Parathyroid adenoma (tissue), 2 donors: Measurements from ENCODE around the gene WDR46.

ENCODE experiments used
- H2AFZ ChIP-seq: fragments of 300-600 bp; sonication (generic); one replicate; pipeline ENCODE4 v1.7.0; 2017; ENCODE audit warnings: antibody characterized with exemption, mild to moderate bottlenecking
- H3K27ac ChIP-seq: fragments of 300-600 bp; sonication (generic); one replicate; pipeline ENCODE4 v1.7.0; 2017
- H3K27me3 ChIP-seq: fragments of 300-600 bp; sonication (generic); one replicate; pipeline ENCODE4 v1.7.0; 2017; ENCODE audit warnings: low read length; ENCODE audit not compliant: control insufficient read depth, insufficient read depth
- H3K36me3 ChIP-seq: fragments of 300-600 bp; sonication (generic); one replicate; pipeline ENCODE4 v1.7.0; 2017; ENCODE audit warnings: low read length; ENCODE audit not compliant: control insufficient read depth, insufficient read depth
- H3K4me1 ChIP-seq: fragments of 300-600 bp; sonication (generic); one replicate; pipeline ENCODE4 v1.7.0; 2017; ENCODE audit warnings: control low read depth
- H3K4me2 ChIP-seq: fragments of 300-600 bp; sonication (generic); one replicate; pipeline ENCODE4 v1.7.0; 2017; ENCODE audit warnings: low read length
- H3K4me3 ChIP-seq: fragments of 300-600 bp; sonication (generic); one replicate; pipeline ENCODE4 v1.7.0; 2017; ENCODE audit warnings: low read depth, low read length
- H3K79me2 ChIP-seq: fragments of 300-600 bp; sonication (generic); one replicate; pipeline ENCODE4 v1.7.0; 2017; ENCODE audit warnings: control low read depth
- H3K9ac ChIP-seq: fragments of 300-600 bp; sonication (generic); one replicate; pipeline ENCODE4 v1.7.0; 2017; ENCODE audit warnings: mild to moderate bottlenecking
- H3K9me3 ChIP-seq: fragments of 300-600 bp; sonication (generic); one replicate; pipeline ENCODE4 v1.7.0; 2017; ENCODE audit warnings: low read length; ENCODE audit not compliant: control insufficient read depth
- TF ChIP-seq, protein P1 (sequence below): fragments of 300-600 bp; sonication (generic); IDR thresholded peaks from one replicate; pipeline ENCODE4 v1.7.0; 2017; ENCODE audit warnings: antibody characterized with exemption, mild to moderate bottlenecking
- donor health status: primary hyperparathyroidism.

Gene WDR46

DNA sequence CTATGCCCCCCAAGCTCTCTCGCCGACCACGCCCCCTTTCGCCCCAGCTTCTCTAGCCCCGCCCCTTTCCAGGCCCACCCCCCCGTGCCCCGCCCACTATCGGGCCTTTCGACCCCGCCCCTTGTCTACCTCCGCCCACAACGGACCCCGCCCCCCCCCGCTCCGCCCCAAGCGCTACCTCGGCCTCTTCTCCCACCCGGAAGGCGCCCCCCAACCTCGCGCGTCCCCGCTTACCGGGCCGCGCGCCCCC, 28.3 kb upstream of the WDR46 start:
- H3K27me3 ChIP-seq = no peaks in the 10 kb centered on the region
- H3K4me1 ChIP-seq = peaks cover 51% of the 10 kb centered on the region
- no peaks in the 10 kb centered on the region for H3K9me3 ChIP-seq
- peak overlapping the region; percentile 54 for H3K4me2 ChIP-seq
- TF ChIP-seq, protein P1, sequence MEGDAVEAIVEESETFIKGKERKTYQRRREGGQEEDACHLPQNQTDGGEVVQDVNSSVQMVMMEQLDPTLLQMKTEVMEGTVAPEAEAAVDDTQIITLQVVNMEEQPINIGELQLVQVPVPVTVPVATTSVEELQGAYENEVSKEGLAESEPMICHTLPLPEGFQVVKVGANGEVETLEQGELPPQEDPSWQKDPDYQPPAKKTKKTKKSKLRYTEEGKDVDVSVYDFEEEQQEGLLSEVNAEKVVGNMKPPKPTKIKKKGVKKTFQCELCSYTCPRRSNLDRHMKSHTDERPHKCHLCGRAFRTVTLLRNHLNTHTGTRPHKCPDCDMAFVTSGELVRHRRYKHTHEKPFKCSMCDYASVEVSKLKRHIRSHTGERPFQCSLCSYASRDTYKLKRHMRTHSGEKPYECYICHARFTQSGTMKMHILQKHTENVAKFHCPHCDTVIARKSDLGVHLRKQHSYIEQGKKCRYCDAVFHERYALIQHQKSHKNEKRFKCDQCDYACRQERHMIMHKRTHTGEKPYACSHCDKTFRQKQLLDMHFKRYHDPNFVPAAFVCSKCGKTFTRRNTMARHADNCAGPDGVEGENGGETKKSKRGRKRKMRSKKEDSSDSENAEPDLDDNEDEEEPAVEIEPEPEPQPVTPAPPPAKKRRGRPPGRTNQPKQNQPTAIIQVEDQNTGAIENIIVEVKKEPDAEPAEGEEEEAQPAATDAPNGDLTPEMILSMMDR = no peak
- peak overlapping the region; percentile 84 for H3K4me3 ChIP-seq
- H3K27ac ChIP-seq = peak overlapping the region; percentile 86
- H3K36me3 ChIP-seq = no peaks in the 10 kb centered on the region
- H3K79me2 ChIP-seq = peaks cover 7% of the 10 kb centered on the region
- H2AFZ ChIP-seq = no peak overlapping the region
- no peak overlapping the region for H3K9ac ChIP-seq

- TF ChIP-seq, protein P1 = no peak
- no peaks in the 10 kb centered on the region for H3K27me3 ChIP-seq
- H3K36me3 ChIP-seq = no peaks in the 10 kb centered on the region
- H3K9ac ChIP-seq = no peak overlapping the region
- H3K4me3 ChIP-seq = peak overlapping the region; percentile 22
- peaks cover 4% of the 10 kb centered on the region for H3K79me2 ChIP-seq
- H2AFZ ChIP-seq = no peak overlapping the region
- H3K27ac ChIP-seq = peak overlapping the region; percentile 57
- H3K4me2 ChIP-seq = peak overlapping the region; percentile 54
- H3K9me3 ChIP-seq = no peaks in the 10 kb centered on the region
- H3K4me1 ChIP-seq = peaks cover 49% of the 10 kb centered on the region
These were observed 27.8 kb upstream of the WDR46 start for GRCh38 chr6:33316603-33317418.

DNA sequence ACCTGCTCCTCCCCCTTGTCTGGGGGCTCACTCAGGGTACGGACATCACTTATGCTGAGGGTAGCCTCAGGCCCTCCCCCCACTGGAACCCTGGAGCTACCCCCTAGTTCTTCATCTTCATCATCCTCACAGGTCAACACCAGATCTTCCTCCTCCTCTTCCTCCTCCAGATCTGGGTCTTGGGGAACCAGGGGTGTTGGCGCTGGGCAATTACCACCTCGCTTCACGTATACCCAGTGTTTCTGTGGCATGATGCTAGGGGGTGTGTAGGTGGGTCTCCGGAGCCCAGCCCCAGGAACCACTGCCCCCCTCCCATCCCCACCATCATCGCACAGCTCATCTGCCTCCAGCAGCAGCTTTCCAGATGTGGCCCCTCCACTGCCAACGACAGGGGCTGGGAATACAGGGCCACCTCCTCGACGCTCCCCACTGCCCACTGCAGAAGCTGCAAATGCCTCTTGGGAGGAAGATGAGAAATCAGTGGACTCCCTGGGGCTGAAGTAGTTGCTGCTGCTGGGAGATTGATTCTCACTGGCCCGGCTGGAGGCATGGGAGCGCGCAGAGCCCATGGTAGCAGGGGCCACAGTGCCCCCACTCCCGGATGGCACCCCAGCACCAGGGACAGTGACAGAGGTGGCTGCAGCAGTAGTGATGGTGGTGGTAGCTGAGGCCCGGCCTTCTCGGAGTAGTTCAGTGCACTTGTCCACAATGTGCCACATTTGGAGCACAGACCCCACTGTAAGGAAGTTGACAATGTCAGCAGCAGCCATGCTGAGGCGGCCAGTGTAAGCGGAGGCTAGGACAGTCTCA, 27.0 kb upstream of the WDR46 start:
- H3K4me2 ChIP-seq = peak overlapping the region; percentile 54
- no peak overlapping the region for H2AFZ ChIP-seq
- H3K4me1 ChIP-seq = peaks cover 43% of the 10 kb centered on the region
- H3K9me3 ChIP-seq = no peaks in the 10 kb centered on the region
- no peak overlapping the region for H3K4me3 ChIP-seq
- no peaks in the 10 kb centered on the region for H3K27me3 ChIP-seq
- peaks cover 5% of the 10 kb centered on the region for H3K79me2 ChIP-seq
- TF ChIP-seq, protein P1 = no peak
- H3K27ac ChIP-seq = peak overlapping the region; percentile 57
- no peak overlapping the region for H3K9ac ChIP-seq
- no peaks in the 10 kb centered on the region for H3K36me3 ChIP-seq

DNA sequence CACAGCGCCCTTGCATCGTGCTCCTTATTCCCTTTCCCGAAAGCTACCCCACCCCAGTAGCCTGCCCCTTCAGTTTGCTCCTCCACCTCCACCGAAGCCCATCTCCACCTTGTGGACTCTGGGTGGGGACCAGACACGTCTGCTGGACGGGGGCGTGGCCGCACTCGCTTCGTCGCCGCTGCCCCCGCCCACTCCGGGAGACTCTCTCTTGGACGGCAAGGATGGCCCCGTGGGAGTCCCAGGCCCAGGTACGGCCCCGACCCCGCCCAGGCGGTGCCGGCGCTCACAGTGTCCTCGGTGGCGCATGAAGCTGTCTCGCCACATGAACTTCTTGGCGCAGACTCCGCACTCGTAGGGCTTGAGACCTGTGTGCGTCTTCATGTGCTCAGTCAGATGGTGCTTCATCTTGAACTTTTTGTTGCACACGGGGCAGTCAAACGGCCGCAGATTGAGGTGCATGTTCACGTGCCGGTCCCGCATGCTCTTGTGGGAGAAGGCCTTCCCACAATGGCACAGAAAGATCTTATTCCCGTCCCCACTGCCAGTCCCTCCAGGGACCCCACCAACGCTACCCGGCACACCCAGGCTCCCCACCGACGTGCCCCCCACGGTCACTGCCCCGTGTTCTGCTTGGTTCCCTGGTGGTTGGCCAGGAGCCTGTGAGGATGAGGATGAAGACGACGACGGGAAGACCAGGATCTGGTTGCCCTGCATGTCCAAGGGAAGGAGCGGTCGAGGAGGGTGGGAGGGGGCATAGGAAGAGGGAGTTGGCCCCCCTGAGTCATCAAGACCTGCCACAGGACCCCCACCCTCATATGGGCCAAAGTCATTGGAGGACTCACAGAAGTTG, 26.1 kb upstream of the WDR46 start:
- Histone ChIP-seq H3K4me3 (peak overlapping the region; percentile 94), H3K4me2 (peak overlapping the region; percentile 100), H3K79me2 (peaks cover 7% of the 10 kb centered on the region), H3K9me3 (no peaks in the 10 kb centered on the region), H3K4me1 (peaks cover 35% of the 10 kb centered on the region), H2AFZ (peak overlapping the region; percentile 91), H3K9ac (no peak overlapping the region), H3K27ac (peak overlapping the region; percentile 96), H3K27me3 (no peaks in the 10 kb centered on the region), H3K36me3 (no peaks in the 10 kb centered on the region)
- TF ChIP-seq, protein P1 = no peak
